ENCODE data around the gene TENM4. TPM values are rescaled to one million over a fixed set of nuclear protein-coding genes. Genes with fewer than 3 reads are reported as not detected.

TENM4 gene
- polyA plus RNA-seq, 1 of the 3 experiments (the other 2 are of a cell fraction), result 16.7 TPM

GRCh38 chr11:78717041-78717440, 723.8 kb downstream of the TENM4 start:
- CTCF ChIA-PET, result interaction anchor here (1.5 to 6.3 kb wide), 6 partner anchors 11 to 828 kb away, joined by 3 to 77 read pairs (median 9); no protein-coding TSS in a partner anchor
- Histone ChIP-seq H3K36me3 (replicated peaks in 1 of 2; ENCODE audit: control insufficient read depth in 1 of 2, insufficient read depth in 2 of 2, low read length in 1 of 2) (peaks cover 0 to 29% of the 10 kb centered on the region in 2 experiments), H3F3A (replicated peaks; ENCODE audit: insufficient read depth) (no peaks in the 10 kb centered on the region), H3K9me3 (no peaks in the 10 kb centered on the region), H3K4me2 (no peak overlapping the region), H3K4me1 (ENCODE audit: control insufficient read depth in 1 of 2, insufficient read depth in 2 of 2, low read depth in 1 of 2, low read length in 1 of 2) (peaks cover 0 to 23% of the 10 kb centered on the region in 2 experiments; a peak in 3 of 4 replicates), H3K79me2 (ENCODE audit: insufficient read depth) (no peaks in the 10 kb centered on the region), H2AFZ (ENCODE audit: low read depth) (no peak overlapping the region), H3K4me3 (ENCODE audit: low read depth in 2 of 2, low read length in 1 of 2) (no peak overlapping the region), H3K9me2 (no peaks in the 10 kb centered on the region), H3K27ac (ENCODE audit: low read depth in 2 of 2, low read length in 1 of 2) (peak overlapping the region in 1 of 2 experiments; percentile 39; a peak in 1 of 4 replicates), H4K20me1 (ENCODE audit: insufficient read depth) (no peaks in the 10 kb centered on the region), H3K27me3 (ENCODE audit: insufficient read depth) (no peaks in the 10 kb centered on the region), H3K9ac (no peak overlapping the region)
- DNase-seq, result no peak
- POLR2A ChIA-PET, result no interaction called here
- no peak for TF ChIP-seq MXI1 (IDR thresholded peaks at IDR 0.05; ENCODE audit: low read depth, low read length)
- TF ChIP-seq RXRA (IDR thresholded peaks at IDR 0.05; ENCODE audit: borderline replicate concordance, low read depth), result no peak
- no peak for TF ChIP-seq CTCF (IDR thresholded peaks at IDR 0.05)
- TF ChIP-seq GATA2 (CRISPR knock-in tag; IDR thresholded peaks at IDR 0.05), result no peak
- no peak for TF ChIP-seq ZBTB33 (IDR thresholded peaks at IDR 0.05; ENCODE audit: borderline replicate concordance, low read depth)
- no peak for TF ChIP-seq RCOR1 (IDR thresholded peaks at IDR 0.05; ENCODE audit: low read length)
- no peak for TF ChIP-seq GABPA (IDR thresholded peaks at IDR 0.05; ENCODE audit: low read depth)
- no peak for TF ChIP-seq TEAD4 (IDR thresholded peaks at IDR 0.05; ENCODE audit: borderline replicate concordance, insufficient read depth)
- TF ChIP-seq IRF3 (IDR thresholded peaks at IDR 0.05; ENCODE audit: low read depth, low read length), result no peak
- TF ChIP-seq CHD2 (IDR thresholded peaks at IDR 0.05; ENCODE audit: low read length, partially characterized antibody), result no peak
- TF ChIP-seq NRF1 (IDR thresholded peaks at IDR 0.05; ENCODE audit: low read depth, low read length), result no peak
- no peak for TF ChIP-seq POLR2AphosphoS5 (IDR thresholded peaks at IDR 0.05; ENCODE audit: low read depth, low read length)
- no peak for TF ChIP-seq USF1 (IDR thresholded peaks at IDR 0.05; ENCODE audit: borderline replicate concordance, low read depth)
- TF ChIP-seq REST (IDR thresholded peaks at IDR 0.05; ENCODE audit: low read depth, low read length), result no peak
- no peak for TF ChIP-seq YY1 (IDR thresholded peaks at IDR 0.05; ENCODE audit: low read depth)
- TF ChIP-seq EP300 (IDR thresholded peaks at IDR 0.05; ENCODE audit: borderline replicate concordance in 1 of 2, low read depth in 1 of 2, low read length in 1 of 2), result no peak
- TF ChIP-seq JUND (IDR thresholded peaks at IDR 0.05), result no peak
- no peak for TF ChIP-seq NFIC (IDR thresholded peaks at IDR 0.05; ENCODE audit: borderline replicate concordance)
- no peak for TF ChIP-seq MAX (IDR thresholded peaks at IDR 0.05; ENCODE audit: low read depth)
- TF ChIP-seq FOXJ3 (CRISPR knock-in tag; IDR thresholded peaks at IDR 0.05), result no peak

All from SK-N-SH (cell line).